ENCODE results near the gene RHBDL3. TPM values are rescaled to one million over a fixed set of nuclear protein-coding genes. Genes with fewer than 3 reads are reported as not detected.

The RHBDL3 gene
- total and polyA plus RNA-seq, 2 of the 8 experiments (the other 6 are each of a cell fraction or from before 2014, with no cell fraction given): 9.6 to 12.2 TPM

DNA sequence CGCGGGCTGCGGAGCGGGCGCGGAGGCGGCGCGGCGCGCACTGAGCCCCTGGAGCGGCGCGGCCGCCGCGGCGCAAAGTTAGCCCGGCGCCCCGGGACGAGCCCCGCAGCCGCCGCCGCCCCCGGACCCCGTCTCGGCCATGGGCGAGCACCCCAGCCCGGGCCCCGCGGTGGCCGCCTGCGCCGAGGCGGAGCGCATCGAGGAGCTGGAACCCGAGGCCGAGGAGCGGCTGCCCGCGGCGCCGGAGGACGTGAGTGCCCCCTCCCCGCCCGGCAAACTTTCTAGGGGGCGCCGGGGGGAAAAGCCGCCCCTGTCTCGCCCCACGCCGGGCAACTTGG lies 388 bp downstream of the RHBDL3 start (continued):
- no peak for TF ChIP-seq CTCF (IDR thresholded peaks at IDR 0.05; ENCODE audit: control extremely low read depth in 1 of 3, insufficient read depth in 1 of 3, low read depth in 1 of 3, low read length in 3 of 3)
- TF ChIP-seq TAF7 (optimal IDR thresholded peaks at IDR 0.05; ENCODE audit: borderline replicate concordance, low read depth, low read length): no peak
- TF ChIP-seq SIN3A (conservative IDR thresholded peaks at IDR 0.05 in 1 of 2, IDR thresholded peaks at IDR 0.05 in 1 of 2; ENCODE audit: low read depth in 1 of 2, low read length in 2 of 2): no peak
- no peak for TF ChIP-seq POLR2AphosphoS5 (IDR thresholded peaks at IDR 0.05; ENCODE audit: low read depth, low read length)
- no peak for TF ChIP-seq NRF1 (IDR thresholded peaks at IDR 0.05; ENCODE audit: low read depth, low read length)
- no peak for TF ChIP-seq CHD2 (IDR thresholded peaks at IDR 0.05; ENCODE audit: low read length)
- no peak for TF ChIP-seq NANOG (IDR thresholded peaks at IDR 0.05; ENCODE audit: insufficient read depth, low read depth, low read length, poor library complexity, severe bottlenecking)
- no peak for TF ChIP-seq JUN (IDR thresholded peaks at IDR 0.05; ENCODE audit: low read depth, low read length)
